Transverse colon (tissue), 4 donors: ENCODE results near the gene ANO1. TPM values are rescaled to one million over a fixed set of nuclear protein-coding genes. Genes with fewer than 3 reads are reported as not detected.

Source experiments
- DNase-seq: peaks from one replicate; pipeline ENCODE4 v3.0.0-alpha.2; 2019
- H3K27ac ChIP-seq, 4 donors: fragments of 200-600 bp; sonication (generic); 2 replicates each; pipeline ENCODE4 v1.5.1; 2016 to 2018; ENCODE audit warnings: inconsistent platforms in 4 of 4
- H3K27me3 ChIP-seq: fragments of 200-600 bp; sonication (generic); 2 replicates; pipeline ENCODE4 v1.5.1; 2017; ENCODE audit warnings: inconsistent platforms
- H3K36me3 ChIP-seq, 4 donors: fragments of 200-600 bp; sonication (generic); 2 replicates each; pipeline ENCODE4 v1.5.1; 2017 to 2019; ENCODE audit warnings: inconsistent platforms in 4 of 4
- H3K4me1 ChIP-seq, 4 donors: fragments of 200-600 bp; sonication (generic); 2 replicates each; pipeline ENCODE4 v1.5.1; 2017 to 2020; ENCODE audit warnings: inconsistent platforms in 4 of 4
- H3K4me3 ChIP-seq, 4 donors: fragments of 200-600 bp; sonication (generic); 1 replicate in 1 of 4; 2 replicates in 3 of 4; pipeline versions ENCODE4 v1.5.1 to v1.6.1; 2017 to 2019; ENCODE audit warnings: inconsistent platforms in 4 of 4
- H3K9me3 ChIP-seq, 2 donors: fragments of 200-600 bp; sonication (generic); 2 replicates each; pipeline ENCODE4 v1.5.1; 2017 to 2019; ENCODE audit warnings: inconsistent platforms in 2 of 2
- CTCF ChIP-seq, 5 experiments: fragments of 200-600 bp in 3 of 5; fragments of 450-650 bp in 2 of 5; sonication (generic) in 3 of 5; IDR thresholded peaks; 1 replicate in 2 of 5; 2 replicates in 3 of 5; pipeline ENCODE4 v1.5.1; 2016 to 2017; ENCODE audit warnings: antibody characterized with exemption in 5 of 5, inconsistent platforms in 3 of 5, mild to moderate bottlenecking in 2 of 5, moderate library complexity in 1 of 5
- EP300 ChIP-seq: sonication (generic); formaldehyde crosslinking; IDR thresholded peaks from one replicate; pipeline ENCODE4 v1.6.1; 2017; ENCODE audit warnings: antibody characterized with exemption, low read depth
- POLR2A ChIP-seq: fragments of 450-650 bp; IDR thresholded peaks from one replicate; pipeline ENCODE4 v1.6.1; 2016; ENCODE audit warnings: antibody characterized with exemption, mild to moderate bottlenecking, moderate library complexity
- POLR2AphosphoS5 ChIP-seq, 3 donors: sonication (generic); formaldehyde crosslinking; IDR thresholded peaks; one replicate each; pipeline ENCODE4 v1.6.1; 2016; ENCODE audit warnings: antibody characterized with exemption in 3 of 3
- WGBS, 2 donors: methylation state at CpG; one replicate each; pipeline ENCODE4 v1.1.5; 2018; ENCODE audit warnings: low coverage in 1 of 2; 5-methylcytosine and 5-hydroxymethylcytosine counted together
- in situ Hi-C, 4 donors: fragments of 200-750 bp; cut with MboI; loops; one replicate each; pipeline versions ENCODE4 v1.15.0 to v1.15.1; 2017; ENCODE audit warnings: low sequenced_read_pairs in 3 of 4, low pct_ligation_motif_present in 1 of 4, low pct_unique_long_range_greater_than_20kb in 1 of 4
- intact Hi-C: fragments of 100-400 bp; cut with DNase I; formaldehyde crosslinking; loops from one replicate; pipeline ENCODE4 v1.15.1; 2023; ENCODE audit warnings: low total_unique reads
- total RNA-seq, 4 donors: library from RNA; depleted of rRNA; stranded (reverse); fragments of >200 nt; gene quantifications; one replicate each; pipeline ENCODE4 v1.1.0, GENCODE V29; 2016

The ANO1 gene
- total RNA-seq, 4 donors from 2014 or later, result 7.9 to 20.9 (median 11.3) TPM

- Histone ChIP-seq H3K36me3 (no peaks in the 10 kb centered on the region), H3K27me3 (no peaks in the 10 kb centered on the region), H3K4me3 (no peak overlapping the region), H3K4me1 (peaks cover 0 to 5% (median 0%) of the 10 kb centered on the region in 4 donors), H3K9me3 (no peaks in the 10 kb centered on the region), H3K27ac (no peak overlapping the region)
- WGBS, 2 donors, result 89% methylated on average over 17 of the region's 17 CpGs; no CpG with 5 or more reads in 1 of the 2 donors
- in situ Hi-C loops (no loop called here), intact Hi-C loops (no loop called here)
- no peak for DNase-seq
- no peak for TF ChIP-seq EP300
- no peak for TF ChIP-seq CTCF (IDR thresholded peaks at IDR 0.05)
- TF ChIP-seq POLR2A, result no peak
- TF ChIP-seq POLR2AphosphoS5 (IDR thresholded peaks at IDR 0.05), result no peak
Measured at GRCh38 chr11:70161043-70161625, 83.0 kb downstream of the ANO1 start.

- TF ChIP-seq POLR2AphosphoS5 (IDR thresholded peaks at IDR 0.05) (no peak), EP300 (no peak), CTCF (IDR thresholded peaks at IDR 0.05) (no peak), POLR2A (no peak)
- H3K9me3 ChIP-seq, result no peaks in the 10 kb centered on the region
- H3K36me3 ChIP-seq, result no peaks in the 10 kb centered on the region
- no peak overlapping the region for H3K27ac ChIP-seq
- 83% methylated on average over 10 of the region's 10 CpGs; no CpG with 5 or more reads in 1 of the 2 donors for WGBS, 2 donors
- in situ Hi-C loops (no loop called here), intact Hi-C loops (no loop called here)
- peaks cover 6% of the 10 kb centered on the region for H3K27me3 ChIP-seq
- no peak for DNase-seq
- peaks cover 0 to 5% (median 0%) of the 10 kb centered on the region in 4 donors for H3K4me1 ChIP-seq
- no peak overlapping the region for H3K4me3 ChIP-seq
Measured at GRCh38 chr11:70164705-70165104, 86.6 kb downstream of the ANO1 start.

- WGBS, 2 donors, result 75% methylated on average over 9 of the region's 9 CpGs; no CpG with 5 or more reads in 1 of the 2 donors
- in situ Hi-C loops (no loop called here), intact Hi-C loops (no loop called here)
- TF ChIP-seq POLR2AphosphoS5 (IDR thresholded peaks at IDR 0.05), result no peak
- no peak for TF ChIP-seq EP300
- no peak for TF ChIP-seq POLR2A
- TF ChIP-seq CTCF (IDR thresholded peaks at IDR 0.05), result no peak
- H3K4me1 ChIP-seq, result no peaks in the 10 kb centered on the region
- no peaks in the 10 kb centered on the region for H3K9me3 ChIP-seq
- peaks cover 6% of the 10 kb centered on the region for H3K27me3 ChIP-seq
- DNase-seq, result no peak
- no peak overlapping the region for H3K4me3 ChIP-seq
- H3K27ac ChIP-seq, result no peak overlapping the region
- no peaks in the 10 kb centered on the region for H3K36me3 ChIP-seq
Measured at GRCh38 chr11:70167120-70167519, 89.0 kb downstream of the ANO1 start.

GRCh38 chr11:70167723-70168404 is 89.7 kb downstream of the ANO1 start:
- 84% methylated on average over 14 of the region's 17 CpGs; no CpG with 5 or more reads in 1 of the 2 donors for WGBS, 2 donors
- in situ Hi-C loops (no loop called here), intact Hi-C loops (no loop called here)
- Histone ChIP-seq H3K9me3 (no peaks in the 10 kb centered on the region), H3K36me3 (no peaks in the 10 kb centered on the region), H3K4me1 (no peaks in the 10 kb centered on the region), H3K27ac (no peak overlapping the region), H3K27me3 (peaks cover 6% of the 10 kb centered on the region), H3K4me3 (no peak overlapping the region)
- no peak for DNase-seq
- TF ChIP-seq POLR2AphosphoS5 (IDR thresholded peaks at IDR 0.05) (no peak), POLR2A (no peak), EP300 (no peak), CTCF (IDR thresholded peaks at IDR 0.05) (no peak)
